Spleen (tissue), 11 donors: ENCODE data around the gene RNF123. TPM values are rescaled to one million over a fixed set of nuclear protein-coding genes. Genes with fewer than 3 reads are reported as not detected.

Experiments used
- DNase-seq: peaks from one replicate; pipeline ENCODE4 v3.0.0-alpha.2; 2020
- H3K27ac ChIP-seq, 8 donors: fragments of 200-600 bp; sonication (generic) in 7 of 8; 1 replicate in 4 of 8; 2 replicates in 4 of 8; pipeline versions ENCODE4 v1.5.0 to v1.8.0; 2016 to 2021; ENCODE audit warnings: inconsistent platforms in 4 of 8, mild to moderate bottlenecking in 4 of 8, moderate library complexity in 1 of 8
- H3K27me3 ChIP-seq, 7 donors: fragments of 200-600 bp; sonication (generic) in 6 of 7; replicated peaks in 1 of 7; 1 replicate in 4 of 7; 2 replicates in 3 of 7; pipeline versions ENCODE4 v1.5.0 to v1.8.0; 2016 to 2021; ENCODE audit warnings: inconsistent platforms in 3 of 7, mild to moderate bottlenecking in 1 of 7
- H3K36me3 ChIP-seq, 6 donors: fragments of 200-600 bp; sonication (generic) in 5 of 6; 1 replicate in 4 of 6; 2 replicates in 2 of 6; pipeline versions ENCODE4 v1.5.0 to v1.8.0; 2016 to 2021; ENCODE audit warnings: inconsistent platforms in 2 of 6
- H3K4me1 ChIP-seq, 6 donors: fragments of 200-600 bp; sonication (generic) in 5 of 6; 1 replicate in 3 of 6; 2 replicates in 3 of 6; pipeline versions ENCODE4 v1.5.0 to v1.8.0; 2016 to 2021; ENCODE audit warnings: inconsistent platforms in 3 of 6
- H3K4me3 ChIP-seq, 8 donors: fragments of 200-600 bp; sonication (generic) in 7 of 8; 1 replicate in 4 of 8; 2 replicates in 4 of 8; pipeline versions ENCODE4 v1.5.0 to v1.8.0; 2016 to 2021; ENCODE audit warnings: inconsistent platforms in 4 of 8, mild to moderate bottlenecking in 4 of 8, moderate library complexity in 2 of 8
- H3K9me3 ChIP-seq, 8 donors: fragments of 200-600 bp; sonication (generic) in 7 of 8; 1 replicate in 4 of 8; 2 replicates in 4 of 8; pipeline versions ENCODE4 v1.5.0 to v1.8.0; 2016 to 2021; ENCODE audit warnings: inconsistent platforms in 4 of 8
- POLR2A ChIP-seq, 3 donors: fragments of 450-650 bp; IDR thresholded peaks; one replicate each; pipeline ENCODE4 v1.5.1; 2017; ENCODE audit warnings: antibody characterized with exemption in 3 of 3, mild to moderate bottlenecking in 1 of 3
- POLR2AphosphoS5 ChIP-seq, 3 donors: sonication (generic); formaldehyde crosslinking; IDR thresholded peaks; one replicate each; pipeline ENCODE4 v1.5.1; 2017; ENCODE audit warnings: antibody characterized with exemption in 3 of 3
- WGBS, 5 donors: extraction: QIAGEN DNeasy Blood & Tissue Kit in 3 of 5; methylation state at CpG; one replicate each; pipeline versions ENCODE4 v1.1.5 to v1.1.7; 2013 to 2018; 5-methylcytosine and 5-hydroxymethylcytosine counted together
- intact Hi-C: fragments of 100-400 bp; cut with DNase I; formaldehyde crosslinking; loops from one replicate; pipeline ENCODE4 v1.15.0; 2023; ENCODE audit warnings: low total_unique reads
- polyA plus RNA-seq, 3 donors: library from polyadenylated mRNA; stranded (reverse); fragments of 200-250 nt; gene quantifications; one replicate each; pipeline ENCODE4 v1.2.1, GENCODE V29; 2013
- total RNA-seq, 7 donors: library from RNA; depleted of rRNA in 3 of 7; stranded (reverse); fragments of >200 nt in 3 of 7; fragmentation: NEBNext Ultra II Directional in 4 of 7; extraction: Animal tissue kit (Norgen Biotek cat#: 25700) in 4 of 7; gene quantifications; one replicate each; pipeline versions ENCODE4 v1.1.0 to v1.2.1, GENCODE V29; 2016 to 2021
- TF ChIP-seq, protein P1 (sequence below), 11 experiments: fragments of 200-600 bp in 7 of 11; fragments of 450-650 bp in 4 of 11; sonication (generic) in 4 of 11; IDR thresholded peaks in 8 of 11; conservative IDR thresholded peaks in 3 of 11; 1 replicate in 7 of 11; 2 replicates in 4 of 11; pipeline versions ENCODE4 v1.4.0 to v1.8.0; 2016 to 2021; ENCODE audit warnings: antibody characterized with exemption in 11 of 11, inconsistent platforms in 4 of 11, mild to moderate bottlenecking in 1 of 11
- donor health status: healthy with polysubstance abuse.
- donor health status: DM: no; HTN: no; CAD: no; lungs with moderate emphysema.
- donor health status: DM: no; HTN: no; CAD: no.
- donor health status: Bipolar disorder and iron deficiency.
- donor health status: healthy.
- donor health status: DM: no; HTN: no; CAD: no.
- donor health status: DM: yes; HTN: yes; CAD: no.

Gene RNF123
- total and polyA plus RNA-seq, 10 donors: 11.6 to 57.5 (median 37.9) TPM

DNA sequence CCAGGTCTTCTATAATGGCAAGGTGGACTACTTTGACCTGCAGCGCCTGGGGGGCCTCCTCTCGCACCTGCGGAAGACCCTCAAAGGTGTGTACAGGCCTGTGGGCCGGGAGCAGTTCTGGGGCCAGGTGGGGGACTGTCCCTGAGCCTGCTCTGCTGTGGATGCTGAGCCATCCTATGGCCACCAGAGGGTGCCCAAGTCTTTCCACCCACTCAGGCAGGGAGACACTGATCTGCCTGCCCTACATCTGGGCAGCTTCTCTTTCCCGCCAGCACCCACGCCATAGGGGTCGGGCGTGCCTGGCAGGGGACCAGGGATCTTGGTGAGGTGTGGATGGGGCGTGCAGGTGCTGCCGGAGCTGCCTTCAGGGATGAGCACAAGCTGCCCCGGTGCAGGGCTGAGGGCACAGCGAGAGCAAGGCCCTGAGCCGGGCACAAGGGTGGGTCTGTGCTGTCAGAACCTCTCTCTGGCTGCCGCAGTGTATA is 14.1 kb downstream of the RNF123 start:
- Histone ChIP-seq H3K27me3 (no peaks in the 10 kb centered on the region), H3K9me3 (no peaks in the 10 kb centered on the region), H3K27ac (peak overlapping the region in 2 of 8 donors; percentile 31 to 46), H3K36me3 (peaks cover 0 to 98% (median 67%) of the 10 kb centered on the region in 6 donors), H3K4me3 (no peak overlapping the region), H3K4me1 (peaks cover 0 to 38% (median 9%) of the 10 kb centered on the region in 6 donors)
- intact Hi-C loops: loop anchor here (5.0 kb wide), 1 partner anchor 139 kb away; no protein-coding TSS in a partner anchor
- 59 to 66% (median 63%) methylated on average over 10 to 14 of the region's 14 CpGs for WGBS, 5 donors
- DNase-seq: peak; percentile 87
- TF ChIP-seq POLR2A (IDR thresholded peaks at IDR 0.05) (no peak), POLR2AphosphoS5 (IDR thresholded peaks at IDR 0.05) (peak; percentile 48 to 56 (median 54))
- TF ChIP-seq, protein P1, sequence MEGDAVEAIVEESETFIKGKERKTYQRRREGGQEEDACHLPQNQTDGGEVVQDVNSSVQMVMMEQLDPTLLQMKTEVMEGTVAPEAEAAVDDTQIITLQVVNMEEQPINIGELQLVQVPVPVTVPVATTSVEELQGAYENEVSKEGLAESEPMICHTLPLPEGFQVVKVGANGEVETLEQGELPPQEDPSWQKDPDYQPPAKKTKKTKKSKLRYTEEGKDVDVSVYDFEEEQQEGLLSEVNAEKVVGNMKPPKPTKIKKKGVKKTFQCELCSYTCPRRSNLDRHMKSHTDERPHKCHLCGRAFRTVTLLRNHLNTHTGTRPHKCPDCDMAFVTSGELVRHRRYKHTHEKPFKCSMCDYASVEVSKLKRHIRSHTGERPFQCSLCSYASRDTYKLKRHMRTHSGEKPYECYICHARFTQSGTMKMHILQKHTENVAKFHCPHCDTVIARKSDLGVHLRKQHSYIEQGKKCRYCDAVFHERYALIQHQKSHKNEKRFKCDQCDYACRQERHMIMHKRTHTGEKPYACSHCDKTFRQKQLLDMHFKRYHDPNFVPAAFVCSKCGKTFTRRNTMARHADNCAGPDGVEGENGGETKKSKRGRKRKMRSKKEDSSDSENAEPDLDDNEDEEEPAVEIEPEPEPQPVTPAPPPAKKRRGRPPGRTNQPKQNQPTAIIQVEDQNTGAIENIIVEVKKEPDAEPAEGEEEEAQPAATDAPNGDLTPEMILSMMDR (IDR thresholded peaks at IDR 0.05 in 8 of 11, conservative IDR thresholded peaks at IDR 0.05 in 3 of 11): peak; percentile 71 to 95 (median 86)

- intact Hi-C loops: loop anchor here (5.0 kb wide), 1 partner anchor 138 kb away; no protein-coding TSS in a partner anchor
- 86 to 94% (median 92%) methylated on average over 7 of the region's 7 CpGs for WGBS, 5 donors
- Histone ChIP-seq H3K9me3 (no peaks in the 10 kb centered on the region), H3K27ac (peak overlapping the region in 2 of 8 donors; percentile 31 to 46), H3K36me3 (peaks cover 0 to 98% (median 66%) of the 10 kb centered on the region in 6 donors), H3K4me3 (no peak overlapping the region), H3K4me1 (peaks cover 0 to 38% (median 9%) of the 10 kb centered on the region in 6 donors), H3K27me3 (no peaks in the 10 kb centered on the region)
- no peak for DNase-seq
- no peak for TF ChIP-seq POLR2AphosphoS5 (IDR thresholded peaks at IDR 0.05)
- TF ChIP-seq, protein P1 (IDR thresholded peaks at IDR 0.05 in 8 of 11, conservative IDR thresholded peaks at IDR 0.05 in 3 of 11): no peak
- TF ChIP-seq POLR2A (IDR thresholded peaks at IDR 0.05): no peak
Measured at GRCh38 chr3:49703956-49704355, 14.6 kb downstream of the RNF123 start.

DNA sequence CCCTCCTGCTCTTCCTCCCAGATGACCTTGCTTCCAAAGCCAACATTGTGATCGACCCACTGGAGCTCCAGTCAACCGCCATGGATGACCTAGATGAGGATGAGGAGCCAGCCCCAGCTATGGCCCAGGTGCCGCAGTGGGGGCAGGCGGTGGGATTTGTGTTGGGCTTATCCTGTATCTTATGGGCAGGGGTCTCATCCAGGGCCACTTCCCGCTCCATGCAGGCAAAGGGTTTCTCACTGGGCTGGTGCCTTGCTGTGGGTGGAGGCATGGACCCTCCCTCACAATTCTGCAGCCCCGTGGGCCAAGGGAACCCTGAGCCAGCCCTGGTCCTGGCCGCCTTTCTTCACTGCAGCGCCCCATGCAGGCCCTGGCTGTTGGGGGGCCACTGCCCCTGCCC is 15.3 kb downstream of the RNF123 start:
- no peaks in the 10 kb centered on the region for H3K27me3 ChIP-seq
- intact Hi-C loops: loop anchor here (5.0 kb wide), 1 partner anchor 138 kb away; no protein-coding TSS in a partner anchor
- 88 to 100% (median 92%) methylated on average over 1 to 8 of the region's 8 CpGs for WGBS, 5 donors
- no peaks in the 10 kb centered on the region for H3K9me3 ChIP-seq
- H3K36me3 ChIP-seq: peaks cover 0 to 94% (median 60%) of the 10 kb centered on the region in 6 donors
- peaks cover 0 to 38% (median 9%) of the 10 kb centered on the region in 6 donors for H3K4me1 ChIP-seq
- DNase-seq: no peak
- H3K4me3 ChIP-seq: no peak overlapping the region
- H3K27ac ChIP-seq: peak overlapping the region in 1 of 8 donors; percentile 25
- TF ChIP-seq POLR2A (IDR thresholded peaks at IDR 0.05) (no peak), POLR2AphosphoS5 (IDR thresholded peaks at IDR 0.05) (no peak)
- TF ChIP-seq, protein P1 (IDR thresholded peaks at IDR 0.05 in 8 of 11, conservative IDR thresholded peaks at IDR 0.05 in 3 of 11): no peak

- peaks cover 0 to 38% (median 9%) of the 10 kb centered on the region in 6 donors for H3K4me1 ChIP-seq
- DNase-seq: no peak
- TF ChIP-seq, protein P1 (IDR thresholded peaks at IDR 0.05 in 8 of 11, conservative IDR thresholded peaks at IDR 0.05 in 3 of 11): no peak
- TF ChIP-seq POLR2AphosphoS5 (IDR thresholded peaks at IDR 0.05): no peak
- no peak for TF ChIP-seq POLR2A (IDR thresholded peaks at IDR 0.05)
- no peak overlapping the region for H3K27ac ChIP-seq
- intact Hi-C loops: no loop called here
- no peaks in the 10 kb centered on the region for H3K9me3 ChIP-seq
- H3K27me3 ChIP-seq: no peaks in the 10 kb centered on the region
- H3K36me3 ChIP-seq: peaks cover 0 to 88% (median 53%) of the 10 kb centered on the region in 6 donors
- no peak overlapping the region for H3K4me3 ChIP-seq
- 88 to 100% (median 93%) methylated on average over 1 to 17 of the region's 17 CpGs for WGBS, 5 donors
Measured at GRCh38 chr3:49705390-49705960, 16.1 kb downstream of the RNF123 start.
